ENCODE data around the gene AATF. TPM values are rescaled to one million over a fixed set of nuclear protein-coding genes. Genes with fewer than 3 reads are reported as not detected.
"Not testable (repeated sequence)": the region's sequence is repeated elsewhere in the genome, so short reads cannot be mapped to it uniquely, and the experiment has no call there.

AATF gene
- total and polyA plus RNA-seq, 9 of the 15 experiments (the other 6 are each of a cell fraction or from before 2014, with no cell fraction given), result 34.5 to 133 (median 90.1) TPM

DNA sequence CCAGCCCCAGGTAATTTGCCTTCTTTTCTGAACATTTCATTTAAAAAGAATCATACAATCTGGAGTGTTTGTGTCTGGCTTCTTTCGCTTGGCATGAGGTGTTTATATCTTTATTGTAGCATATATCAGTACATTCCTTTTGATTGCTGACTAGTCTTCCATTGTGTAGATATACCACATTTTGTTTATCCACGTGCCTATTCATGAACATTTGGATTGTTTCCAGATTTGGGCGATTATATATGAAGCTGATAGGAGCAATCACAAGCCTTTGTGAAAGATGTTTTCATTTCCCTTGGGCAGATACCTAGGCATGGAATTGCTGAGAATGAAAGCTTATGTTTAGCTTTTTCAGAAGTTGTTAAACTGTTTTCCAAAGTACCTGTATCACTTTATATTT, 120.3 kb downstream of the AATF start (continued):
- TF ChIP-seq, protein P1, sequence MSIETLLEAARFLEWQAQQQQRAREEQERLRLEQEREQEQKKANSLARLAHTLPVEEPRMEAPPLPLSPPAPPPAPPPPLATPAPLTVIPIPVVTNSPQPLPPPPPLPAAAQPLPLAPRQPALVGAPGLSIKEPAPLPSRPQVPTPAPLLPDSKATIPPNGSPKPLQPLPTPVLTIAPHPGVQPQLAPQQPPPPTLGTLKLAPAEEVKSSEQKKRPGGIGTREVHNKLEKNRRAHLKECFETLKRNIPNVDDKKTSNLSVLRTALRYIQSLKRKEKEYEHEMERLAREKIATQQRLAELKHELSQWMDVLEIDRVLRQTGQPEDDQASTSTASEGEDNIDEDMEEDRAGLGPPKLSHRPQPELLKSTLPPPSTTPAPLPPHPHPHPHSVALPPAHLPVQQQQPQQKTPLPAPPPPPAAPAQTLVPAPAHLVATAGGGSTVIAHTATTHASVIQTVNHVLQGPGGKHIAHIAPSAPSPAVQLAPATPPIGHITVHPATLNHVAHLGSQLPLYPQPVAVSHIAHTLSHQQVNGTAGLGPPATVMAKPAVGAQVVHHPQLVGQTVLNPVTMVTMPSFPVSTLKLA (conservative IDR thresholded peaks at IDR 0.05), result no peak
- TF ChIP-seq ZNF57 (CRISPR knock-in tag; IDR thresholded peaks at IDR 0.05) (no peak), CHD4 (IDR thresholded peaks at IDR 0.05; ENCODE audit: insufficient read depth, insufficient replicate concordance, low read depth, low read length, poor library complexity, severe bottlenecking) (no peak), MEF2A (IDR thresholded peaks at IDR 0.05; ENCODE audit: control insufficient read depth, low read depth, low read length) (no peak)

DNA sequence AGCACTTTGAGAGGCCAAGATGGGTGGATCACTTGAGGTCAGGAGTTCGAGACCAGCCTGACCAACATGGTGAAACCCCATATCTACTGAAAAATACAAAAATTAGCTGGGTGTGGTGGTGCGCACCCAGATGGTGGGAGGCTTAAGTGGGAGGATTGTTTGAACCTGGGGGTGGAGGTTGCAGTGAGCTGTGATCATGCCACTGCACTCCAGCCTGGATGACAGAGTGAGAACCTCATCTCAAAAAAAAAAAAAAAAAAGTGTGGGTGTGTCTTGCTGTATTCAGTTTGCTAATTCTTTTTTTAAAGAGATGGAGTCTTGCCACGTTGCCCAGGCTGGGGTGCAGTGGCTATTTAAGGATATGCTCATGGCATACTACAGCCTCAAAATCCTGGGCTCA, 124.7 kb downstream of the AATF start:
- in situ Hi-C loops (cut with MboI); H3K79me2 ChIP-seq (ENCODE audit: control insufficient read depth, insufficient read depth, low read length); H3K36me3 ChIP-seq (ENCODE audit: control insufficient read depth, insufficient read depth, low read length); H3K4me1 ChIP-seq (replicated peaks in 1 of 2; ENCODE audit: control insufficient read depth in 2 of 2, insufficient read depth in 2 of 2, low read length in 2 of 2); intact Hi-C loops (cut with micrococcal nuclease); H3K9me1 ChIP-seq (ENCODE audit: control insufficient read depth, insufficient read depth, low read length); DNase-seq (ENCODE audit: extremely low read depth in 1 of 4, low spot score in 3 of 4); H3K4me3 ChIP-seq; H3K27ac ChIP-seq (ENCODE audit: extremely low read depth, low read depth, low read length); H3K4me2 ChIP-seq (ENCODE audit: insufficient read depth, low read length); H3K9me3 ChIP-seq (replicated peaks; ENCODE audit: control insufficient read depth, insufficient read depth, low read depth, low read length); FAIRE-seq; H4K20me1 ChIP-seq (replicated peaks; ENCODE audit: control insufficient read depth, insufficient read depth, low read length); H3K9ac ChIP-seq (ENCODE audit: insufficient read depth in 1 of 2, low read depth in 2 of 2, low read length in 2 of 2); BruUV-seq (replicated peaks); H2AFZ ChIP-seq (ENCODE audit: low read depth, low read length); ATAC-seq; CTCF ChIA-PET (ENCODE audit: low intra/inter-chr PET ratio): not testable (repeated sequence)
- H3K27me3 ChIP-seq (ENCODE audit: control insufficient read depth in 2 of 2, insufficient read depth in 2 of 2, low read length in 2 of 2), result peaks cover 13 to 23% of the 10 kb centered on the region in 2 experiments; a peak in 3 of 5 replicates
- POLR2A ChIA-PET, result interaction anchor here (0.7 kb wide), 1 partner anchor 27 kb away, joined by 3 read pairs; no protein-coding TSS in a partner anchor
- WGBS (ENCODE audit: insufficient coverage, low coverage, missing lambda C conversion rate), result 0% methylated on average over 3 of the region's 3 CpGs
